HG03039 (cell line): ENCODE data around the gene RPTOR.

Experiments used
- ATAC-seq: cut with Tn5 transposase; IDR thresholded peaks from one replicate; pipeline ENCODE4 v1.9.1; 2021; ENCODE audit warnings: mild to moderate bottlenecking, moderate library complexity; ENCODE audit not compliant: unreplicated experiment

RPTOR gene

GRCh38 chr17:80997424-80998117 is 452.9 kb downstream of the RPTOR start:
- ATAC-seq = no peak

- no peak for ATAC-seq
These were observed 453.6 kb downstream of the RPTOR start for GRCh38 chr17:80998118-80998747.

- ATAC-seq = no peak
These were observed 454.3 kb downstream of the RPTOR start for GRCh38 chr17:80998748-80999535.

- ATAC-seq = no peak
These were observed 455.1 kb downstream of the RPTOR start for GRCh38 chr17:80999536-81000333.

GRCh38 chr17:81000334-81000630 is 455.6 kb downstream of the RPTOR start:
- no peak for ATAC-seq

- no peak for ATAC-seq
These were observed 456.2 kb downstream of the RPTOR start for GRCh38 chr17:81000631-81001357.

- ATAC-seq = no peak
These were observed 457.4 kb downstream of the RPTOR start for GRCh38 chr17:81002013-81002384.

GRCh38 chr17:81002409-81003361 is 458.0 kb downstream of the RPTOR start:
- ATAC-seq = no peak

GRCh38 chr17:81003711-81004475 is 459.3 kb downstream of the RPTOR start:
- no peak for ATAC-seq

GRCh38 chr17:81006891-81007290 is 462.3 kb downstream of the RPTOR start:
- ATAC-seq = no peak

GRCh38 chr17:81008140-81008539 is 463.5 kb downstream of the RPTOR start:
- no peak for ATAC-seq

GRCh38 chr17:81009136-81009535 is 464.5 kb downstream of the RPTOR start:
- ATAC-seq = no peak

GRCh38 chr17:81010935-81011334 is 466.3 kb downstream of the RPTOR start:
- ATAC-seq = no peak

GRCh38 chr17:81011951-81012350 is 467.3 kb downstream of the RPTOR start:
- ATAC-seq = no peak

- ATAC-seq = no peak
These were observed 468.2 kb downstream of the RPTOR start for GRCh38 chr17:81012574-81013447.

GRCh38 chr17:81013642-81014041 is 469.0 kb downstream of the RPTOR start:
- ATAC-seq = no peak

- no peak for ATAC-seq
These were observed 470.5 kb downstream of the RPTOR start for GRCh38 chr17:81015136-81015535.
